Mesenchymal stem cell (in vitro differentiated cells and primary cell): ENCODE results near the gene CDKN3.
"Not testable (repeated sequence)": the region's sequence is repeated elsewhere in the genome, so short reads cannot be mapped to it uniquely, and the experiment has no call there.

Source experiments
- DNase-seq: peaks from one replicate; pipeline ENCODE4 v3.0.0-alpha.2; 2013
- H2AFZ ChIP-seq: one replicate; pipeline ENCODE4 v1.6.1; 2013; ENCODE audit warnings: low read depth, mild to moderate bottlenecking, control low read depth, inconsistent platforms, low read length, moderate library complexity
- H2AK5ac ChIP-seq: 2 replicates; pipeline ENCODE4 v1.6.1; 2013; ENCODE audit warnings: low read length, moderate library complexity, mild to moderate bottlenecking, inconsistent platforms; ENCODE audit not compliant: severe bottlenecking
- H2BK120ac ChIP-seq: one replicate; pipeline ENCODE4 v1.6.1; 2013; ENCODE audit warnings: low read depth, mild to moderate bottlenecking, inconsistent platforms, low read length, moderate library complexity
- H2BK12ac ChIP-seq, 2 experiments: one replicate each; pipeline ENCODE4 v1.6.1; 2013; ENCODE audit warnings: inconsistent platforms in 2 of 2, low read length in 2 of 2, mild to moderate bottlenecking in 2 of 2, moderate library complexity in 2 of 2, control low read depth in 1 of 2
- H2BK15ac ChIP-seq: one replicate; pipeline ENCODE4 v1.6.1; 2013; ENCODE audit warnings: mild to moderate bottlenecking, low read depth, inconsistent platforms; ENCODE audit not compliant: poor library complexity, severe bottlenecking
- H2BK5ac ChIP-seq: 2 replicates; pipeline ENCODE4 v1.6.1; 2013; ENCODE audit warnings: low read depth, mild to moderate bottlenecking, low read length, control low read depth, inconsistent platforms; ENCODE audit not compliant: poor library complexity, severe bottlenecking
- H3K14ac ChIP-seq, 2 experiments: one replicate each; pipeline ENCODE4 v1.6.1; 2013; ENCODE audit warnings: inconsistent platforms in 2 of 2, low read length in 2 of 2, control low read depth in 1 of 2, mild to moderate bottlenecking in 1 of 2, moderate library complexity in 1 of 2
- H3K18ac ChIP-seq, 2 experiments: one replicate each; pipeline ENCODE4 v1.6.1; 2013; ENCODE audit warnings: inconsistent platforms in 2 of 2, low read length in 2 of 2, control low read depth in 1 of 2, low read depth in 1 of 2, mild to moderate bottlenecking in 1 of 2
- H3K23ac ChIP-seq, 2 experiments: one replicate each; pipeline ENCODE4 v1.6.1; 2013; ENCODE audit warnings: inconsistent platforms in 2 of 2, low read length in 2 of 2, mild to moderate bottlenecking in 2 of 2, moderate library complexity in 2 of 2, control low read depth in 1 of 2
- H3K27ac ChIP-seq: 2 replicates; pipeline ENCODE4 v1.5.1; 2013; ENCODE audit warnings: mild to moderate bottlenecking, moderate library complexity, low read length, control low read depth, inconsistent platforms; ENCODE audit not compliant: poor library complexity, severe bottlenecking
- H3K27me3 ChIP-seq, 2 experiments: 2 replicates each; pipeline versions ENCODE4 v1.6.1 to v1.7.0; 2013; ENCODE audit warnings: low read length in 2 of 2, mild to moderate bottlenecking in 2 of 2, moderate library complexity in 2 of 2, control low read depth in 1 of 2, inconsistent platforms in 1 of 2; ENCODE audit not compliant: control insufficient read depth in 1 of 2, insufficient read depth in 1 of 2
- H3K36me3 ChIP-seq, 2 experiments: 2 replicates each; pipeline versions ENCODE4 v1.6.1 to v1.7.0; 2013; ENCODE audit warnings: low read length in 2 of 2, control low read depth in 1 of 2, inconsistent platforms in 1 of 2, low read depth in 1 of 2, mild to moderate bottlenecking in 1 of 2; ENCODE audit not compliant: insufficient read depth in 2 of 2, control insufficient read depth in 1 of 2
- H3K4ac ChIP-seq, 2 experiments: one replicate each; pipeline ENCODE4 v1.6.1; 2013; ENCODE audit warnings: inconsistent platforms in 2 of 2, low read length in 2 of 2, mild to moderate bottlenecking in 2 of 2, moderate library complexity in 2 of 2, control low read depth in 1 of 2, low read depth in 1 of 2
- H3K4me1 ChIP-seq: 2 replicates; pipeline ENCODE4 v1.6.1; 2013; ENCODE audit warnings: low read depth, low read length, control low read depth; ENCODE audit not compliant: control insufficient read depth, insufficient read depth
- H3K4me2 ChIP-seq: 2 replicates; pipeline ENCODE4 v1.6.1; 2013; ENCODE audit warnings: low read length, mild to moderate bottlenecking, inconsistent platforms; ENCODE audit not compliant: poor library complexity, severe bottlenecking
- H3K4me3 ChIP-seq, 2 experiments: 2 replicates each; pipeline versions ENCODE4 v1.5.1 to v1.7.0; 2013; ENCODE audit warnings: low read length in 2 of 2, mild to moderate bottlenecking in 2 of 2, control low read depth in 1 of 2, low read depth in 1 of 2; ENCODE audit not compliant: insufficient read depth in 1 of 2
- H3K79me1 ChIP-seq: replicated peaks from 2 replicates; pipeline ENCODE4 v1.6.1; 2013; ENCODE audit warnings: mild to moderate bottlenecking, control low read depth, low read length, inconsistent platforms; ENCODE audit not compliant: poor library complexity, severe bottlenecking
- H3K9ac ChIP-seq: 2 replicates; pipeline ENCODE4 v1.7.0; 2013; ENCODE audit warnings: mild to moderate bottlenecking, low read length, moderate library complexity
- H3K9me3 ChIP-seq: 2 replicates; pipeline ENCODE4 v1.7.0; 2013; ENCODE audit warnings: mild to moderate bottlenecking, low read length; ENCODE audit not compliant: control insufficient read depth
- H4K8ac ChIP-seq: one replicate; pipeline ENCODE4 v1.6.1; 2013; ENCODE audit warnings: inconsistent platforms, mild to moderate bottlenecking, low read length, moderate library complexity
- H4K91ac ChIP-seq: one replicate; pipeline ENCODE4 v1.6.1; 2013; ENCODE audit warnings: mild to moderate bottlenecking, low read length, inconsistent platforms
- WGBS: methylation state at CpG from one replicate; pipeline ENCODE4 v1.1.7; 2013; ENCODE audit warnings: mixed read lengths; 5-methylcytosine and 5-hydroxymethylcytosine counted together

Gene CDKN3

DNA sequence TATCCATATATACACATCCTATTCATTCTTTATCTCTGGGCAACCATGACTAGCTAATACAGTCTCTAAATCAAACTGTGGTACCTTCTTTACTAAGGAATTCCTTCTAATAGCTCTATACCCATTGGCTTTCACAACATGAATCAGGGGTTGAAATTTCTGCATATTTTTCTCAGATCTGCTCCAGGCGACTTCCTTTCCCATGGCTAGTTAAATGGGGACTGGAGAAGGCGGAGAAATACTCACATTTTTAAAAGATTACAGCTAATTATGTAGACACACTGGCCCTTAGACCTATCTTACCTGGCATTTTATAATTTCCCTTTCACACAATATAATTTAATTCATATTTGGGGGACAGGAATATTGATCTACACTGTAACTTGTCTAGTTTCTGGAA is 1.1 kb upstream of the CDKN3 start:
- Histone ChIP-seq H2BK15ac (no peak overlapping the region), H3K18ac (no peak overlapping the region), H3K36me3 (peaks cover 0 to 5% of the 10 kb centered on the region in 2 experiments), H3K4me1 (peaks cover 7% of the 10 kb centered on the region), H3K9ac (no peak overlapping the region), H3K4me3 (no peak overlapping the region), H2BK120ac (no peak overlapping the region), H3K27me3 (peaks cover 0 to 7% of the 10 kb centered on the region in 2 experiments), H4K8ac (no peak overlapping the region), H3K27ac (no peak overlapping the region), H4K91ac (no peak overlapping the region), H2BK5ac (no peak overlapping the region), H3K79me1 (peaks cover 18% of the 10 kb centered on the region), H3K9me3 (no peaks in the 10 kb centered on the region), H3K4ac (no peak overlapping the region), H2AFZ (no peak overlapping the region), H2BK12ac (no peak overlapping the region), H3K4me2 (no peak overlapping the region), H3K23ac (no peak overlapping the region), H2AK5ac (no peak overlapping the region), H3K14ac (no peak overlapping the region)
- no CpG with 5 or more reads among the region's 2 CpGs for WGBS
- no peak for DNase-seq

DNA sequence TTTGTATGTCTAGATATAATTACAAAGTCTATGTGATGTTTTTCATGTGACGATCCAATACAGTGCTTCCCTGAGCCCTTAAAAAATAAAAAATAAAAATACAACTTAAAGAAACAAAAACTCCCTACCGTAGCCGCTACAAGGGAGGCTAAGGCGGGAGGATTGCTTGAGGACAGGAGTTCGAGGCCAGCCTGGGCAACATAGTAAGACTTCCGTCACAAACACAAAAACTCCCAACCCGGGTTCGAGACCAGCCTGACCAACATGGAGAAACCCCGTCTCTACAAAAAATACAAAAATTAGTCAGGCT is 669 bp upstream of the CDKN3 start:
- Histone ChIP-seq H3K14ac (no peak overlapping the region), H2BK12ac (no peak overlapping the region), H3K79me1 (peaks cover 18% of the 10 kb centered on the region), H3K23ac (no peak overlapping the region), H2BK120ac (no peak overlapping the region), H3K4me1 (peaks cover 7% of the 10 kb centered on the region), H3K4me2 (peak overlapping the region; percentile 71), H2AK5ac (no peak overlapping the region), H3K4me3 (peak overlapping the region; percentile 65 to 97), H3K9ac (peak overlapping the region; percentile 86), H3K4ac (no peak overlapping the region), H4K8ac (no peak overlapping the region), H2BK5ac (no peak overlapping the region), H2AFZ (no peak overlapping the region), H2BK15ac (no peak overlapping the region), H3K18ac (peak overlapping the region in 1 of 2 experiments; percentile 14), H3K9me3 (no peaks in the 10 kb centered on the region), H3K27ac (no peak overlapping the region), H4K91ac (no peak overlapping the region), H3K36me3 (peaks cover 0 to 5% of the 10 kb centered on the region in 2 experiments), H3K27me3 (peaks cover 0 to 7% of the 10 kb centered on the region in 2 experiments)
- 76% methylated on average over 9 of the region's 9 CpGs for WGBS
- DNase-seq: no peak

DNA sequence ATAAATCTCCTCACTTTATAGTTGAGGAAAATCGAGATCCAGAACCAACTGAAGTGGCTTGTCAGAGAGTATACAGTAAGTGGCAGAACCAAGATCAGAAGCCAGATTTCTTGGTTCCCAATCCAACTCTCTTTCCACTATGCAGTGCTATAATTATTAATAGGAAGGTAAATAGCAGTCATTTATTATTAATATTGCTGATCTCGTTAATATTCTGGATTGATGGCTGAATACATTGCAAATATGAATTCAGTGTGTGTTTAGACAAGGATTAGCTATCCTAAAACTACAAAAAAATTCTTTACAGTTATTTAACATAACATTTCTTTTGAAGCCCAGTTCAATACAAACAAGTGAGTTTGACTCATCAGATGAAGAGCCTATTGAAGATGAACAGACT is 2.8 kb downstream of the CDKN3 start:
- no peak overlapping the region for H2AK5ac ChIP-seq
- DNase-seq: no peak
- no peaks in the 10 kb centered on the region for H3K9me3 ChIP-seq
- H2BK120ac ChIP-seq: no peak overlapping the region
- no peak overlapping the region for H2AFZ ChIP-seq
- H3K4me3 ChIP-seq: no peak overlapping the region
- H3K4ac ChIP-seq: no peak overlapping the region
- no peak overlapping the region for H2BK12ac ChIP-seq
- H3K4me1 ChIP-seq: peaks cover 7% of the 10 kb centered on the region
- no peak overlapping the region for H4K91ac ChIP-seq
- H3K4me2 ChIP-seq: no peak overlapping the region
- H3K18ac ChIP-seq: no peak overlapping the region
- H4K8ac ChIP-seq: no peak overlapping the region
- no peak overlapping the region for H3K14ac ChIP-seq
- H3K27me3 ChIP-seq: no peaks in the 10 kb centered on the region
- H3K9ac ChIP-seq: no peak overlapping the region
- no peak overlapping the region for H3K23ac ChIP-seq
- no peak overlapping the region for H3K27ac ChIP-seq
- peaks cover 20% of the 10 kb centered on the region for H3K79me1 ChIP-seq
- H2BK15ac ChIP-seq: no peak overlapping the region
- H3K36me3 ChIP-seq: peaks cover 0 to 5% of the 10 kb centered on the region in 2 experiments
- WGBS: 100% methylated on average over 1 of the region's 2 CpGs
- no peak overlapping the region for H2BK5ac ChIP-seq

GRCh38 chr14:54403401-54404005 is 6.7 kb downstream of the CDKN3 start:
- not testable (repeated sequence) for H3K4ac ChIP-seq, H2BK12ac ChIP-seq, DNase-seq, H3K4me1 ChIP-seq, H3K9me3 ChIP-seq, H3K79me1 ChIP-seq, H3K9ac ChIP-seq, H3K4me2 ChIP-seq, H4K8ac ChIP-seq, H3K27ac ChIP-seq, H2BK120ac ChIP-seq, H3K36me3 ChIP-seq, H3K18ac ChIP-seq, H2AK5ac ChIP-seq, H4K91ac ChIP-seq, H2AFZ ChIP-seq, H3K14ac ChIP-seq, H3K23ac ChIP-seq, H3K27me3 ChIP-seq, H3K4me3 ChIP-seq, H2BK5ac ChIP-seq, H2BK15ac ChIP-seq
- WGBS: 96% methylated on average over 5 of the region's 6 CpGs
